GM04503 (cell line): ENCODE measurements around the gene ENOX1.
A peak's percentile ranks its signal among the peaks of the same experiment; 100 is the strongest.

Experiments
- DNase-seq: peaks from one replicate; pipeline ENCODE4 v3.0.0-alpha.2; 2012; ENCODE audit warnings: low read depth

Gene ENOX1

DNA sequence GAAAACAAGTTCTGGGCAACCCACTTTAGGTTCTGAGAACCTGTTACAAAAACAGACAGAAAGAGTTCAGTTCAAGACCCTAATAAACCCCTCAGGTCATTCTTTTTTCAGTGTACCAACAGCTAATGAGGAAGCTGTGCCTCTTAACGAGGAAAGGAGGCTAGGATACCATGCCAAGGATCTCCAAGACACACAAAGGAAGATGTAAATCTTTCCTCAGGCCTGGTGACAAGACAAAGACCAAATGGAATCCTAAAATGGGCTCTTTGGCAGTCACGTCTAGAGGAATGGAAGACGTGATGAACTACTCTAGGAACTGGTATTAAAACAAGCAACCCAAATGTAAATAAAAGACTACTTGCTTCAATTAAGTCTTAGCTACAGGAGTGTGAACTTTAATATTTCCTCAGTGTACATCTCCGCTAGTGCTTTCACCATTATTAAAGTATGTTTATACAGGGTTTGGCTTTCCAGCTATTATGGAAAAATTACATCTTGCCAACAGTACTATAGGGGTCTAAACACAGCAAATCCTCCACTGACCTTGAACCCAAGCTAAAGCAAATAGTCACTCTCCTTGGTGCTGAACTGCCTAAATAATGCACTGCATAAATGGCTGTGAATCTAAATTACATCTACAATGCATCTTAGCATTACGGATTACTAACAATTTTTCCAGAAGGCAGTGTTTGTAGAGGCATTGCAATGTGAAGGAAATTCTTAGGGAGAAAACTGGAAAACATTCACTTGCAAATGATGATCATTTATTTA, 42.3 kb downstream of the ENOX1 start:
- DNase-seq: no peak

DNA sequence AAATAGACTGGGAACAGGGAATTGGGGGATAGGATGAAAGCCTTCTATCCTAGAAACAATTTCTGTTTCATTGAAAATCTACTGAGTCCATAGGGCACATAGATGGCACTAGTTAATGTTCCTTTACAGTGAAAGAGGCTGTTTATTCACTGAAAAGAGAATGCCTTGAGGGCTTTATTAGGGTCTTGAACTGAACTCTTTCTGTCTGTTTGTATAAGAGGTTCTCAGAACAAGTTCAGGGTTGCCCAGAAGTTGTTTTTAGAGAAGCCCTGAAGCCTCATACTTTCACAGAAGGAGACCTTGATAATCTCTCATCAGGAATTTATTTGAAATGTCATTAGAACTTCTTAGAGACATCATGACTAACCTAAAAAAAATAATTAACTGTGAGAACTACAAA, 43.9 kb downstream of the ENOX1 start:
- DNase-seq: no peak

DNA sequence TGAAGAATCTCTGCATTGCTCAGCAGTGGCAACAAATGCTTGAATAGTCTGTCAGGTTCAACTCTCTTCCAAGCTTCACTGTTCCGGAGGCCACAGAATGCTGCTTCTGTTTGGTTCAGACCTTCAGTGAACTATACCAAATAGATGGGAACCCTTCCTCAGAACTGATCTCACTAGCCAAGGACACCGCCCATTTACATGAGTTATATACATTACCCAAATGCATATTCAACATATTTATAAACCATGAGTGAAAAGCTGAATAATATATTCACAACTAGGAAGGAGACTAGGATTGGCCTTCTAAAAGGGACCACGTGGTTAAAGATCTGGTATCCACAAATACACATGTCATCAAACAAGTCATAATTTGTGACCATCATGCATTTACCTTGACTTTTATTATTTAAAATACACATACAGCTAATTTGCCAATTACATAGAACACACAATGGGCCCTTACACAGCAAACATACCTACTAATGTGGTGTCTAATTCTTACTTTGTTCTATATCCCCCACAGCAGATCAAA, 49.3 kb downstream of the ENOX1 start:
- no peak for DNase-seq

DNA sequence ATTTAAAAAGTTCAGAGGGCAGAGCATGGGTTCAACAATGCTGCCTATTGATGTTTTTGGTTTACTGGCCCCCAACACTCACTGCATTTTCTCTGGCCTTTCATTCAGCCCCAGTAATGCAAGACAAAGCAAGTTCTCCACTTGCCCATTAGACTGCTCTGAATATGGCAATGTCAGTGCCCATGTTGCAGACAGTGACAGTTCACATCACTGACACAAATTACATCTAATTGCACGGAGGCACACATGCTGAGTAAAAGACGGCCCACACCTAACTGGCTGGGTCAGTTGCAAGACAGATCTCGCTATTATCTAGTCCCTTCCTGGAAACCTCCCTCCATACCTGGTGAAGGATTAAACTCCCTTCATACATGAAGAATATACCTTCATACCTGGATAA, 54.0 kb downstream of the ENOX1 start:
- DNase-seq: no peak

DNA sequence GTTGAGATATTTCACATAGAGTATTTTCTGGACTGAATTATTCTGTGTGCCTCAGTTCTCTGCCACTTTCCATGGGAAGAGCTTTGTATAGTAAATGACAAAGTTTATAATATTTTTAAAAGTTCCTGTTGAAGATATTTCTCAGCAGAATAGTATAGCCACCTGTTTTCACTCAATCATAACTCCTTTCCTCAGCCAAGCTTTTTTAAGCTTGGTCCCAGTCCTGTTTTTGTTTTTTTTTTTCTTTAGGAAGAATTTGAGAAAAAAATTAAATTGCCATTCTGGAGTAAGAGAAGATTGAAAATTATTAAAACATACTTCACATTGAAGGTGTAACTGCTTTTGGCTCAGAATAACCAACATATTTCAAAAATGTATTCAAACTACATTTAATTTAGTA, 55.5 kb downstream of the ENOX1 start:
- no peak for DNase-seq

DNA sequence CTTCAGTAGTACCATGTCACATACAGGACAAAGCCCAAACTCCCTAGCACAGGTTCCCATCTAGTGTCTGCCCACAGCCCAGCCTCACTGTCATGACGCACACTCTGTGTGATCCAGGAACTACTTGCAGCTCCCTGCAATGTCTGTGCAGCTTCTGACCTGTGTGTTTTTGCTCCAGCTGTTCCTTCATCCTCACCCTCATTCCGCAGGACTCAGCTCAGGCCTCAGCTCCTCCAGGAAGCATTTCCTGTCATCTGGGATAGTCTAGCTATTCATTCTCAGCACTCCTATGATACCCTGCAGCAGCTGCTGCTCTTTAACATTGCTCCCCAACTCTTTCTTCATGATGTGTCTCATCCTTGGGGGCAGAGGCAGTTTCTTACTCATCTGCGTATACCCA, 56.1 kb downstream of the ENOX1 start:
- peak; percentile 2 for DNase-seq

DNA sequence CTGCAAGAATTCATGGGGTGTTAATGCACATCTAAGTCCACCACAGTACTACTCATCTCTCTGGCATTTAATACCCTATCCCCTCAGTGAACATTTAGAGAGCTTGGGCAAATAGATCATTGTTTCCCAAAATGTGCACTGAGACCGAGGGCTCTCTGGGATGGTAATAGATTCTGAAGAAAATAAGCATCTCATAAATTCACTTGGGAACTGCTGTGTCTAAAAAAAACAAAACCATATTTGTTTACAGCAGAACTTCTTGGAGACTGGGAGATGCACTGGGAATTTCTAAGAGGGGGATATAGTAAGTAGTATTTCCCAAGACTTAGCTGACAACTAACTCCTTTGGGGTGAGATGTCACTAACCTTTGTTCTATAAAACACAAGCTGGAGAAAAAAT, 58.4 kb downstream of the ENOX1 start:
- DNase-seq: no peak

DNA sequence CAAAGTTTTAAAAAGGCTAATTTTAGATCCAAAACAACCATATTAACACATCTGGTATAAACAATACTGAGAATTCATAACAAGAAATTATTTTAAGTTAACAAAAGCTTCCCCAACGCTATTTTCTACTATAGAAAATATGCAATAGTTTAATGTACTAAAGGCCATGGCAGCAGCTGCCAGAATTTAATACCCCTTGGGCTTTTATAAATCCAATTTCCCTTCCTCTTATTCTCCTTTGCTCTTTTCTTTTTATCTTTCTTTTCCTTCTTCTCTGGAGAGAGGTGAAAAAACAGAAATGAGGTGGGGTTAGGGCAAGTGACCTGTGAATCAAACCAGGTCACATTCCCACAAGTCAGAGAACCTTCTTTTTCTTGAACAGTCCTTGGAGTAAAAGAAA, 58.9 kb downstream of the ENOX1 start:
- no peak for DNase-seq

DNA sequence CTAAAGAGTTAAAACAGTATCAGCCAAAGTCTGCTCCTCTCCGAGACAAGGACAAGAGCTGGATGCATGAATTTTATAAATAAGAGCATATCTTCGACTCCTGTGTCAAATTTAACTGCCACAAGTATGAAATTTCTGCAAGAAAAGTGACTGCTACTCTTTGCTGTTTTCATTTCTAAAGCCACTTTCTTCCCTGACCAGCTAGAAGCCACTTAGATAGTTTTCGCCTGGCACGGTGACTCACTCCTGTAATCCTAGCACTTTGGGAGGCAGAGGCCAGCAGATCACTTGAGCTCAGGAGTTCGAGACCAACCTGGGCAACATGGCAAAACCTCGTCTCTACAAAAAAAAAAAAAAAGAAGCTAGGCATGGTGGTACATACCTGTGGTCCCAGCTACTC, 61.3 kb downstream of the ENOX1 start:
- DNase-seq: no peak

DNA sequence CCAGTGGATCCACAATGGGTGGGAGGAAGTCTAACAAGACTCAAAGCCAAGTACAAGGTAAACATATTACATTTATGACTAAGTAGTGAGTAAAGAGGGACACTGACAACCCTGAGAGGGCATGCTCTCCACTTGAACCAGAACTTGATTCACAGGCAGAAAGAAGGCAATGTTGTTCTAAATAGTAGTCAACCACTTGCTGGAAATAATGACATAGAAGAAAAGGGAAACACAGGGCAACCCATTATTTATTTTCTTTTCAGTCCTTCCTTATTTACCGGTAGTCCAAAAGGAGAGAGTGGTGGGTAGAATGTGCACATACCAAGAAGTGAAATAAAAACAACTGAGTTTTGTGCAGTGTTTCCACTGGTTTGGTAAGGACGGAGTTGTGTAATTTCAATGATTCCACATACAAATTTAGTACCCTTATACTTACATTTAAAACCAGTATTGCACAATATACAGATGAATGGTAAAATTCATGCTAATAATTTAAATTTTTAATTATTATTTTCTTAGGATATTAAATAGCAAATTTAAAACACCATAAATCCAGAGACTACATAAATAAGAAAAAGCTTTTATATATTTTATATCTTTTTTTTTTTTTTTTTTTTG, 65.9 kb downstream of the ENOX1 start:
- DNase-seq: no peak

DNA sequence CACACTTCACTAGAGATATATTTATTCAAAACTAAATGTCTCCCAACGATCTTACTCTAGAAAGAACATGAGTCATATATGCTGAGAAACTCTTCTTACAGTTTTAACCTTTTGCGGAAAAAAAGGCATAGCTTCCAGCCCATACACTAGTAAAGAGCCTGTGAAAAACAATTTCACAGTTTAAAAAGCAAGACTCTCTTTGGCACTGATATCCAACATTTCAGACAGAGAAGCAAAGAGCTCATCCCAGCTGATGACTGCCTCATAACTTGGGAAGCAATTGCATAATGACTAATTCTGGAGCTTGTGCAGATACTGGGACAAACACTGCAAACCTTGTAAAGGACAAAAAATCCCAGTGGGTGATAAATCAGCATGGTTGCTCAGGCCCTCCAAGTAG, 88.0 kb downstream of the ENOX1 start:
- peak; percentile 20 for DNase-seq

DNA sequence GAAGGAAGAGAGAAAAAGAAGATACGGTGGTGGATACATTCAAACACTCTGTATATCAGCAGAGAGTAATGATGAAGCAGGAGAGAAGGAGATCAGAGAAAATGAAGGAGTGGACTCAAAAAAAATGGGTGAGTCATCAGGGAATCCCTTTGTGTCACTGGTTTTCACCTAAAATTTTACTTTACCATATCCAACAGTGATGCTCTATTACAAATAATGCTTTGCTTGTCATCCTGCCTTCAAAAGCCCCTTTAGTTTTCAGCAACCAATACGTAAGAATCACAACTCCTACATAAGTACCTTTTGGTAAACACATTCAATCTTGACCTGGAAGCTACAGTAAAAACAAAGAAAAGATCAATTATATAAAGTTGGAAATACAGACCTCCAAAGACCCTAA, 88.8 kb downstream of the ENOX1 start:
- DNase-seq: no peak

DNA sequence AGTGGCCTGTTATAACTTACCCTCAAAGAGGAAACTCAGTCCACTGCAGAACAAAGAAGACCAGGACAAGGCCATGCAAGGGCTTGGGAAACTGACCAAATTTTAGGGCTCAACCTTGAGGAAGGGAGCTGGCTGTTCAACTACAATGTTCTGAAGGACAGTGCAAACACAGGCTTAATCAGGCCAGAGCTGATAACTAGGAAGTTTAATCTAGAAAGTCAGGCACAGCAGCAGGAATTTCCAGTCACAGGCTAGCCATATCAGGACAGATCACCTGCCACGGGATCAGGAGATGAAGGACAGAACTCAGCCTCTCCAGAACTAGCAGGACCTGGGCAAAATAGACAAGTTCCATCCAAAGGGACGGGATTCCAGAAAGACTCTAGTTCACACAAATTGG, 89.4 kb downstream of the ENOX1 start:
- no peak for DNase-seq

DNA sequence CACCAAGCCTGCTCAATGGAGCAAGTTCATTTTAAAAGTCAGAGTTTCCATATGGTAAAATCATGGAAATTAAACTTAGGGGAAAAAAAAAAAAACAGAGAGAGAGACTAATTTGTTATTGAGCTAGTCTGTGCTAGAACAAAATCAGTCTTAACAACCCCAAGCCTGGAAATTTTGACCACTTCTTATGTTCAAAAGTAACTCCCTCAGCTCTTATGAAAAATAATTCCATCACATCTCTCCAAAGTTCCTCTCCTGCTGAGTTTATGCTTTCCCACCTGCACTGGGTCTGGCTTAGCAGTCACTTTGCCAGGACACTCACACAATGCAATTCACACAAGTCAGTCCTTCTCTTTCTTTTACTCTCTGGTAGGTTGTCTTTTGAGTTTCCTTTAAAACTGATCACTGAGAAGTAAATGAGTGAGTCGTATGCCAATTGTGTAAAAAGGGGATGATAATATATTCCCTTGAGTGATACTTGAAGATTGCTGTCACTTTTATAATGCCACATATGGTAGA, 92.6 kb downstream of the ENOX1 start:
- no peak for DNase-seq

DNA sequence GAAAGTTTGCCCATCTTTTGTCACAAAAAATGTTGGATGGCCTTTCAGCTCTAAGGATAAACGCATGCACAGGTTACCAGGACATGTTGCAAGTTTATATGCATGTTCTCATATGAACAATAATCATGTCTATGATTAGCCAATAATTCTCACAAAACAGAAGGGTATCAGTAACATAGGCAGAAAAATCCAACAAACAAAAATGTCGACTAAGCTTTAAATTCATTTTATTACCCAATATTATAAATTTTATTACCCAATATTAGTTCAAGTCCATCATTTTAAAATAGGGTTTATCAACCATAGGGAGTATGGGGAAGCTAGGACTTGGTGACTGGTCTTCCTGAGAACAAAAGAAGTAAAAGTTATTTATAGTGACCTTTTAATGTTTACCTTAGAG, 93.1 kb downstream of the ENOX1 start:
- DNase-seq: no peak

DNA sequence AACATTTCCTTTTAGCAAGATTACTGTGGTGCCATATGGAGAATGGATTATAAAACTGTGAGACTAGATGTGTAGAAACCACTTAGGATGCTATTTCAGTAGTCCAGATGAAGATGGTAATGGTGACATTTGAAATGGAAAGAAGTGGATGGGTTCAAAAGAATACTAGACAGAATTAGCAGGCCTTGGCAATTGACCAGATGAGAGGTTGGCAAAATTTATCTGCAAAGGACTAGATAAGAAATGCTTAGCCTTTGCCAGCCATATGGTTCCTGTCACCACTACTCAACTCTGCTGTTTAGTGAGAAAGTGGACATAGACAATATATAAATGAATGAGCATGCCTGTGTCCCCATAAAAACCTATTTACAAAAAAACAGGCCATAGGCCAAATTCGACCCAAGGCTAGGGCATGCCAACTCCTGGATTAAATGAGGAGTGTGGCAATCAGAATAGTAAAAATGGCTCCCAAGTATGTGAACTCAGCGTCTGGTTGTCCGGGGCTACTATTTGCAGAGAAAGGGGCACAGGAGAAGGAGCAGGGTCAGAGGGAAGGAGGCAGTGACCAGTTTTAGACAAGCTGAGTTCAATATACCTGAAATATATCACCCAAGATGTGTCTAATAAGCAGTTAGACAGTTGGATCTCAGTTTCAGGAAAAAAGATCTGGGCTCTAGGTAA, 98.4 kb downstream of the ENOX1 start:
- DNase-seq: no peak

DNA sequence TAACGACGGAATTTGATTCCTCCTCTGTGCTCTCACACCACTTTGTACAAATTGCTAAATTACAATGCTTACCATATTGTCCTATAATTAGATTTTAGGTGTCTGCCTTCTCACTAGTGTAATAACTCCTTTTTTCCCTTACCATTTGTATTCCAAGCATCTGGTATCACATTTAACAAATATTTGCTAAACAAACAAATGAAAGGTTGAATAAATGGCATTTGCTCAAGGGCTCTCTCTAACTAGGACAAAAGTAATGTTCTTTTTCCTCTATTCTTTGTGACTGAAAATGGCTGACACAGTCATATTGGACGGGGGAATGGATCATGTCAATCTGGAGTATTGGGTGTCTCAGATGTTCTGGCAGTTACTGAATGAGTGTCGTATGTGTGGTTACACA, 99.7 kb downstream of the ENOX1 start:
- no peak for DNase-seq

DNA sequence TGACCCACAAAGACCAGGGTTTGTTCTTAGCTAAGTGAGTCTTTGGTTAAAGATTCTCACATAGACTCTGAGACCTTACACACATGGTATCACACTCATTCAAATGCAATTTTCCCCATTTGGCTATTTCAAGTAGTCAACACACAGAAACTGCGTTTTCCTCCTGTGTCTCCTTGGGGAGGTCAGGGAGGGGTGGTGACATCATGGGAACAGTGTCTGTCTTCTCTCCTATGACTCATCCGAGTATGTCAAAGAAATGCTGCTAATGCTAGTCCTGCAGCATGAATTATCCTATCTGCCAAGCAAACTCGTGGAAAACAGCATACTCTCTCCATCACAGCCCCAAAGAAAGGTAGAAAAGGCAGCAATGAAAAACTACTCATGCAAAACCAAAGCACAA, 100.2 kb downstream of the ENOX1 start:
- DNase-seq: peak; percentile 80

DNA sequence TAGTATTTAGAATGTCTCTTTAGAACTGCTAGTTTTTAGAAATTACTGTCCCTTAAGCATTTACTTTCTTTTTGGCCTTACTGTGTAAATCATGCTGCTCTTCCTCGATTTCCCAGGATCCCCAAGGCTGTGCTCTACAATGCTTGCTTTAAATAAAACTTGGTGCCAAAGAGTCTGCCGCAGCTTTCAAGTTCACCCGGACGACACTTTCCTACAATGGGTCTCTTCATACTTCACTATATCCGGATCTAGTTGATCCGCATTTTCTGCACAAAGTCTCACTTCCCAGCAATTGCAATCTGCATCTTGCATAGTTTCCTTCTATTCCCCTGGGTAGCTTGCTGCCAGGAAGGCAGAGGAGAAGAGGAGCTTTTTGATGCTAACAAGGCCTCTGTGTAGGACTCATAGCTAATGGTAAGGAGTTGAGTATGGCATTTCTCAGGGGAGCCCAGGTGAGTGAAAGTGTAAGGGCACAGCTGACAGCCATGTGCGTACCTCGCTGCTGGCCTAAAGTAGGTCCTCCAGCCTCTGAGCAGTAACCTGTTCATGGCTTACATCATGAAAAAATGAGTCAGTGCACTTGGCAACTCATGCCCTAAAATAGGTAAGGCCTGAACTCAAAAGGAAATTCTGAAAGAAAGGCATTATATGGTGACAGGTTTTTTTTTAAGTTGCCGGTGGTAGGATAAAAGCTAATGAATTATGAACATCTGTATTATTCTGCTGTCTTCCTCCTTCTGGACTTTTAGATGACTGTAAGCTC, 101.6 kb downstream of the ENOX1 start:
- no peak for DNase-seq

DNA sequence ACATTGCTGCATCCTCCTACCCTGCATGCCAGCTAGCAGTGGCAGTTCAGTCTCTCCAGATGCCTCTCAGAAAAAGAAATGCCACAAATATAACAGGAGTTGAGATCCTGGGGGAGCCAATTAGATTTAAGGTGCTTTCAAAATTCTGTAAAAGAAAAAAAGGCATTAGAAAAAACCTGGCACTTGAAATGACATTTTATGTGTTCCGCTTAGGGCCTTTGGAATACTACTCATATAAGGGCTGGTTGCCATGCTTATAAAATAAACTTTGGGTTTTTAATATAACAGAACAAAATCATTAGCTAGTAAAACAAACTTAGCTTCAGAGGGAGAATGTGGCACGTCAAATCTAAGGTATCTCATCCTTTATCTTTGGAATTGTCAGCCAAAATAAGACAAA, 104.1 kb downstream of the ENOX1 start:
- no peak for DNase-seq

DNA sequence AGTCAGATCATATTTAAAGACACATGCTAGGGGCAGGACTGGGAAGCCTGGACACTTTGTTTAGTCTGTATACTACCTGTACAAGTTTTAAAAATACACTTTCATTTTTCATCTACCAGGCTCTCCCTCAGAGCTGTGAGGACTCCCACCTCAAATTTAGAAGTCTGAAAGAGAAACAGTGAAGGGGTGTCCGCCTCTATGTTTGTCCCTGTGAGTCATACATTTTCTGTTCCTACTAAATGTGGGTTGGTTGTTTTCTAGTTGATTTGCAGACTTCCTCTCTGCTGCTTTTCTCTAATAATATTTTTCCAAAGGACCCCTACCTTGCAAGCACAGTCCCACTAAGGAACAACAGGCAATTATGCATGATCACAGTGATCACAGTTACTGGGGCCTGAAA, 110.5 kb downstream of the ENOX1 start:
- no peak for DNase-seq

DNA sequence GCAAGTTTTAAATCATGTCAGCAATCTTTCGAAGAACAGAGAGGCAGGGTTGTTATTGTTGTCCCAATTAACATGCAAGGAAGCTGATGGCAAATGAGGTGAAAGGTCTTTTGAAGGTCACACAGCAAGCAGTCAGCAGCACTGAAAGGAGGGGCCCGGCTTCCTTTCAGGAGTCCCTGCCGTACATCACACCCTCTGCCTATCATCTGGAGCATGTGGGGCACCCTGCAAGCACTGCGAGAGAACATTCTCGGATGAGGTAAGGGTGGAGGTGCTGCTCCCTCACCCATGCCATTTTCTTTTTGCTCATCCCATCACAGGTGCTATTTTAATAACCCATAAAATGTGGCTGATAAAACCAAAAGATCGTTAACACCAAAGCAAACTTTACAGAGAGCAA, 111.2 kb downstream of the ENOX1 start:
- DNase-seq: no peak
